NCI-H146 (cell line): ENCODE results near the gene TNFRSF19.

Experiments used
- DNase-seq: peaks from one replicate; lab custom pipeline; 2025; lab: John Stamatoyannopoulos, UW

The TNFRSF19 gene

GRCh38 chr13:23686948-23687347 lies 116.7 kb downstream of the TNFRSF19 start:
- no peak for DNase-seq

- no peak for DNase-seq
Observed at GRCh38 chr13:23687614-23688013, 117.4 kb downstream of the TNFRSF19 start.

GRCh38 chr13:23688336-23688735 lies 118.1 kb downstream of the TNFRSF19 start:
- DNase-seq: no peak

GRCh38 chr13:23690668-23691067 lies 120.5 kb downstream of the TNFRSF19 start:
- DNase-seq: no peak

GRCh38 chr13:23692816-23693215 lies 122.6 kb downstream of the TNFRSF19 start:
- DNase-seq: no peak

GRCh38 chr13:23695196-23695595 lies 125.0 kb downstream of the TNFRSF19 start:
- DNase-seq: no peak

- no peak for DNase-seq
Observed at GRCh38 chr13:23695711-23696464, 125.7 kb downstream of the TNFRSF19 start.

- DNase-seq: no peak
Observed at GRCh38 chr13:23696610-23697009, 126.4 kb downstream of the TNFRSF19 start.

GRCh38 chr13:23697772-23698313 lies 127.6 kb downstream of the TNFRSF19 start:
- DNase-seq: no peak

GRCh38 chr13:23699271-23699670 lies 129.1 kb downstream of the TNFRSF19 start:
- no peak for DNase-seq

GRCh38 chr13:23701186-23701585 lies 131.0 kb downstream of the TNFRSF19 start:
- no peak for DNase-seq

GRCh38 chr13:23701636-23702035 lies 131.4 kb downstream of the TNFRSF19 start:
- DNase-seq: no peak

GRCh38 chr13:23703246-23703860 lies 133.1 kb downstream of the TNFRSF19 start:
- DNase-seq: no peak

GRCh38 chr13:23705583-23705982 lies 135.4 kb downstream of the TNFRSF19 start:
- DNase-seq: no peak

GRCh38 chr13:23707674-23708073 lies 137.5 kb downstream of the TNFRSF19 start:
- no peak for DNase-seq

- DNase-seq: no peak
Observed at GRCh38 chr13:23709536-23709935, 139.3 kb downstream of the TNFRSF19 start.

GRCh38 chr13:23710366-23710765 lies 140.2 kb downstream of the TNFRSF19 start:
- no peak for DNase-seq

- DNase-seq: no peak
Observed at GRCh38 chr13:23711355-23711754, 141.1 kb downstream of the TNFRSF19 start.

GRCh38 chr13:23714672-23715071 lies 144.5 kb downstream of the TNFRSF19 start:
- no peak for DNase-seq

- peak; percentile 6 for DNase-seq
Observed at GRCh38 chr13:23715092-23715761, 145.0 kb downstream of the TNFRSF19 start.

- peak; percentile 54 for DNase-seq
Observed at GRCh38 chr13:23715762-23716235, 145.6 kb downstream of the TNFRSF19 start.

GRCh38 chr13:23716401-23716800 lies 146.2 kb downstream of the TNFRSF19 start:
- no peak for DNase-seq

GRCh38 chr13:23718996-23719395 lies 148.8 kb downstream of the TNFRSF19 start:
- peak; percentile 39 for DNase-seq
